Esophagus muscularis mucosa (tissue), 4 donors: Measurements from ENCODE around the gene LTBP2. TPM values are rescaled to one million over a fixed set of nuclear protein-coding genes. Genes with fewer than 3 reads are reported as not detected.

Experiments
- DNase-seq: peaks from one replicate; pipeline ENCODE4 v3.0.0-alpha.2; 2017; ENCODE audit errors: extremely low spot score
- H3K27ac ChIP-seq, 4 donors: fragments of 200-600 bp; sonication (generic); replicated peaks in 1 of 4; 1 replicate in 3 of 4; 2 replicates in 1 of 4; pipeline ENCODE4 v1.5.1; 2016 to 2019; ENCODE audit warnings: mild to moderate bottlenecking in 1 of 4
- H3K27me3 ChIP-seq, 4 donors: fragments of 200-600 bp; sonication (generic); one replicate each; pipeline versions ENCODE4 v1.5.1 to v1.6.0; 2016 to 2019
- H3K36me3 ChIP-seq, 4 donors: fragments of 200-600 bp; sonication (generic); one replicate each; pipeline ENCODE4 v1.5.1; 2016 to 2019
- H3K4me1 ChIP-seq, 4 donors: fragments of 200-600 bp; sonication (generic); one replicate each; pipeline ENCODE4 v1.5.1; 2016 to 2019
- H3K4me3 ChIP-seq, 4 donors: fragments of 200-600 bp; sonication (generic); 1 replicate in 2 of 4; 2 replicates in 2 of 4; pipeline ENCODE4 v1.5.1; 2016 to 2019; ENCODE audit warnings: mild to moderate bottlenecking in 4 of 4, moderate library complexity in 1 of 4
- H3K9me3 ChIP-seq, 4 donors: fragments of 200-600 bp; sonication (generic); 1 replicate in 3 of 4; 2 replicates in 1 of 4; pipeline ENCODE4 v1.5.1; 2016 to 2019
- EP300 ChIP-seq: sonication (generic); formaldehyde crosslinking; IDR thresholded peaks from one replicate; pipeline ENCODE4 v1.6.1; 2017; ENCODE audit warnings: antibody characterized with exemption
- POLR2A ChIP-seq: fragments of 450-650 bp; IDR thresholded peaks from one replicate; pipeline ENCODE4 v1.6.1; 2017; ENCODE audit warnings: antibody characterized with exemption, moderate library complexity, mild to moderate bottlenecking, low read depth
- POLR2AphosphoS5 ChIP-seq, 2 donors: sonication (generic); formaldehyde crosslinking; IDR thresholded peaks; one replicate each; pipeline ENCODE4 v1.6.1; 2017; ENCODE audit warnings: antibody characterized with exemption in 2 of 2
- WGBS: methylation state at CpG from one replicate; pipeline ENCODE4 v1.1.5; 2018; 5-methylcytosine and 5-hydroxymethylcytosine counted together
- intact Hi-C: fragments of 100-400 bp; cut with DNase I; formaldehyde crosslinking; loops from one replicate; pipeline ENCODE4 v1.15.1; 2023
- total RNA-seq, 4 donors: library from RNA; depleted of rRNA; stranded (reverse); fragments of >200 nt; gene quantifications; one replicate each; pipeline versions ENCODE4 v1.1.0 to v1.2.1, GENCODE V29; 2016
- TF ChIP-seq, protein P1 (sequence below), 3 experiments: fragments of 200-600 bp in 2 of 3; fragments of 450-650 bp in 1 of 3; sonication (generic) in 2 of 3; IDR thresholded peaks; one replicate each; pipeline ENCODE4 v1.5.1; 2017 to 2019; ENCODE audit warnings: antibody characterized with exemption in 3 of 3, mild to moderate bottlenecking in 2 of 3, moderate library complexity in 1 of 3

Gene LTBP2
- total RNA-seq, 4 donors from 2014 or later: 62.0 to 151 (median 109) TPM

DNA sequence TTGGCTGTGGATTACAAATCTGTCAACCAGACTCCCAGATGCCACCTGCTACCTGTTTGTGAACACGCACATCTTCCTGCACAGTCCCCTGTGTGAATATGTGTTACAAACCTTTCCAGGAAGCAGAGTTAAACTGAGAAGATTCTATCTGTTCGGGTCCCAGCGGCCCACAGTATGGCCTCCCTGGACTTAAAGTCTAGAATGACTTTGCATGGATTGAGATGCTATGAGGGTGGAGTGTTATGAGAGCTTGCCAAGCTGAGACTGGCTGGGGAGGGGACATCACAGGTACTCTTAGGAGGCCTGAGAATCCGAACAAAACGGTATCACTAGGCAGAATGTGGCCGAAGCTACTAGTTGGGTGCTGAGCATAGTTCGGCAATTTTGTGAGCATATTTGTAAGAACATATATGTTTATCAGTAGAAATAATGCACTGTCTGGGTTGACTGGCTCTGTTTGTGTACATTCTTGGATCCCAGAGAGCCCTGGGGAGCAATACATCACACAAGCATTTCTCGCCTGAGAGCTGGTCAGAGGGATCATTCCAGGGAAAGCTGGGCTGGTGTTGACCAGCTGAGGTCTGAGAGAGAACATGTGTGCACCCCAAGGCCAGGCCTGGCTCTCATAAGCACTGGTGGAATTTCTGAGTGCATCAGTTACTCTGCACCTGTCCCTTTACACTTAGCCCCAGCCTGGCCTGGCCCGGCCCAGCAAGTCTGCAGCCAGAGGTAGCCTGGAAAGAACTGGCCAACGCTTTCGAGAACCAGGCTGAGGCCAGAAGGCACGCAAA lies 29.8 kb upstream of the LTBP2 start:
- Histone ChIP-seq H3K27me3 (peaks cover 0 to 76% (median 2%) of the 10 kb centered on the region in 4 donors), H3K27ac (no peak overlapping the region), H3K4me1 (peaks cover 4 to 26% (median 8%) of the 10 kb centered on the region in 4 donors), H3K9me3 (no peaks in the 10 kb centered on the region), H3K4me3 (no peak overlapping the region), H3K36me3 (no peaks in the 10 kb centered on the region)
- intact Hi-C loops: no loop called here
- no peak for DNase-seq
- WGBS: 84% methylated on average over 8 of the region's 12 CpGs
- TF ChIP-seq EP300: no peak
- no peak for TF ChIP-seq POLR2AphosphoS5 (IDR thresholded peaks at IDR 0.05)
- TF ChIP-seq, protein P1, sequence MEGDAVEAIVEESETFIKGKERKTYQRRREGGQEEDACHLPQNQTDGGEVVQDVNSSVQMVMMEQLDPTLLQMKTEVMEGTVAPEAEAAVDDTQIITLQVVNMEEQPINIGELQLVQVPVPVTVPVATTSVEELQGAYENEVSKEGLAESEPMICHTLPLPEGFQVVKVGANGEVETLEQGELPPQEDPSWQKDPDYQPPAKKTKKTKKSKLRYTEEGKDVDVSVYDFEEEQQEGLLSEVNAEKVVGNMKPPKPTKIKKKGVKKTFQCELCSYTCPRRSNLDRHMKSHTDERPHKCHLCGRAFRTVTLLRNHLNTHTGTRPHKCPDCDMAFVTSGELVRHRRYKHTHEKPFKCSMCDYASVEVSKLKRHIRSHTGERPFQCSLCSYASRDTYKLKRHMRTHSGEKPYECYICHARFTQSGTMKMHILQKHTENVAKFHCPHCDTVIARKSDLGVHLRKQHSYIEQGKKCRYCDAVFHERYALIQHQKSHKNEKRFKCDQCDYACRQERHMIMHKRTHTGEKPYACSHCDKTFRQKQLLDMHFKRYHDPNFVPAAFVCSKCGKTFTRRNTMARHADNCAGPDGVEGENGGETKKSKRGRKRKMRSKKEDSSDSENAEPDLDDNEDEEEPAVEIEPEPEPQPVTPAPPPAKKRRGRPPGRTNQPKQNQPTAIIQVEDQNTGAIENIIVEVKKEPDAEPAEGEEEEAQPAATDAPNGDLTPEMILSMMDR (IDR thresholded peaks at IDR 0.05): no peak
- TF ChIP-seq POLR2A: no peak

- DNase-seq: no peak
- Histone ChIP-seq H3K27ac (peak overlapping the region in 2 of 4 donors; percentile 18 to 49), H3K4me3 (no peak overlapping the region), H3K9me3 (no peaks in the 10 kb centered on the region), H3K4me1 (peaks cover 2 to 26% (median 6%) of the 10 kb centered on the region in 4 donors), H3K27me3 (peaks cover 0 to 52% (median 0%) of the 10 kb centered on the region in 4 donors), H3K36me3 (no peaks in the 10 kb centered on the region)
- TF ChIP-seq, protein P1 (IDR thresholded peaks at IDR 0.05): no peak
- TF ChIP-seq EP300 (no peak), POLR2A (no peak), POLR2AphosphoS5 (IDR thresholded peaks at IDR 0.05) (peak in 1 of 2 donors; percentile 64)
- intact Hi-C loops: no loop called here
- WGBS: 74% methylated on average over 1 of the region's 1 CpG
Observed at GRCh38 chr14:74638966-74639365, 26.9 kb upstream of the LTBP2 start.

GRCh38 chr14:74638066-74638465 lies 26.0 kb upstream of the LTBP2 start:
- H3K27me3 ChIP-seq: peaks cover 0 to 48% (median 0%) of the 10 kb centered on the region in 4 donors
- WGBS: 68% methylated on average over 7 of the region's 7 CpGs
- peak overlapping the region in 2 of 4 donors; percentile 7 to 18 for H3K27ac ChIP-seq
- H3K4me3 ChIP-seq: no peak overlapping the region
- intact Hi-C loops: no loop called here
- no peaks in the 10 kb centered on the region for H3K36me3 ChIP-seq
- no peak for DNase-seq
- TF ChIP-seq POLR2A (no peak), EP300 (no peak), POLR2AphosphoS5 (IDR thresholded peaks at IDR 0.05) (no peak)
- TF ChIP-seq, protein P1 (IDR thresholded peaks at IDR 0.05): no peak
- no peaks in the 10 kb centered on the region for H3K9me3 ChIP-seq
- H3K4me1 ChIP-seq: peaks cover 2 to 26% (median 5%) of the 10 kb centered on the region in 4 donors

DNA sequence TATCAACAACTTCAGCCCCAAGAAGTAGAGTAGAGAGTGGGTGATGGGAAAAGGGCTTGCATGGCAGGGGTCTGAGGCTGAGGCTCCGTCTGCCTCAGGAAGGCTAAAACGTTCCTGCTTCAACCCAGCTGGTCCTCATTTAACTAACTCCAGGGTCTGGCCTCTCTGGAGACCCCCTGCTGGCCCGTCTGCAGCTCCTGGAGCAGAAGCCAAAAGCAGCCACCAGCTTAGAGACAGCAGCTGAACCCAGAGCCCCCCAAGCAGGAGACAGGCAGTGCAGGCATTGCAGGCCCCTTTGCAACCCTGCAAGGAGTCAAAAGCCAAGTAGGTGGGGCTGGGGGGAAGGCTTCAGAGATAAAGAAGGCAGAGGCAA lies 25.1 kb upstream of the LTBP2 start:
- WGBS: no CpG with 5 or more reads among the region's 3 CpGs
- H3K27me3 ChIP-seq: peaks cover 0 to 43% (median 0%) of the 10 kb centered on the region in 4 donors
- TF ChIP-seq EP300 (no peak), POLR2A (no peak), POLR2AphosphoS5 (IDR thresholded peaks at IDR 0.05) (no peak)
- TF ChIP-seq, protein P1 (IDR thresholded peaks at IDR 0.05): no peak
- no peaks in the 10 kb centered on the region for H3K36me3 ChIP-seq
- H3K9me3 ChIP-seq: no peaks in the 10 kb centered on the region
- H3K4me3 ChIP-seq: no peak overlapping the region
- no peak for DNase-seq
- H3K27ac ChIP-seq: no peak overlapping the region
- intact Hi-C loops: no loop called here
- H3K4me1 ChIP-seq: peaks cover 2 to 26% (median 5%) of the 10 kb centered on the region in 4 donors
